Frontal cortex (tissue), 4 donors: ENCODE measurements around the gene WDTC1. TPM values are rescaled to one million over a fixed set of nuclear protein-coding genes. Genes with fewer than 3 reads are reported as not detected.
"Not testable (repeated sequence)": the region's sequence is repeated elsewhere in the genome, so short reads cannot be mapped to it uniquely, and the experiment has no call there.

ENCODE experiments used
- DNase-seq, 2 donors: peaks; one replicate each; pipeline ENCODE4 v3.0.0; 2012; ENCODE audit warnings: low spot score in 2 of 2
- FAIRE-seq: peaks from 2 replicates; lab custom pipeline; 2012; peaks lifted over from hg19 to GRCh38; lab: Jason Lieb, UNC
- total RNA-seq: library from RNA; depleted of rRNA; stranded (reverse); fragments of >200 nt; gene quantifications from one replicate; pipeline ENCODE4 v1.2.3, GENCODE V29; 2014
- donor health status: control.
- donor health status: control.
- donor health status: control.

WDTC1 gene, protein sequence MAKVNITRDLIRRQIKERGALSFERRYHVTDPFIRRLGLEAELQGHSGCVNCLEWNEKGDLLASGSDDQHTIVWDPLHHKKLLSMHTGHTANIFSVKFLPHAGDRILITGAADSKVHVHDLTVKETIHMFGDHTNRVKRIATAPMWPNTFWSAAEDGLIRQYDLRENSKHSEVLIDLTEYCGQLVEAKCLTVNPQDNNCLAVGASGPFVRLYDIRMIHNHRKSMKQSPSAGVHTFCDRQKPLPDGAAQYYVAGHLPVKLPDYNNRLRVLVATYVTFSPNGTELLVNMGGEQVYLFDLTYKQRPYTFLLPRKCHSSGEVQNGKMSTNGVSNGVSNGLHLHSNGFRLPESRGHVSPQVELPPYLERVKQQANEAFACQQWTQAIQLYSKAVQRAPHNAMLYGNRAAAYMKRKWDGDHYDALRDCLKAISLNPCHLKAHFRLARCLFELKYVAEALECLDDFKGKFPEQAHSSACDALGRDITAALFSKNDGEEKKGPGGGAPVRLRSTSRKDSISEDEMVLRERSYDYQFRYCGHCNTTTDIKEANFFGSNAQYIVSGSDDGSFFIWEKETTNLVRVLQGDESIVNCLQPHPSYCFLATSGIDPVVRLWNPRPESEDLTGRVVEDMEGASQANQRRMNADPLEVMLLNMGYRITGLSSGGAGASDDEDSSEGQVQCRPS
- total RNA-seq: 15.5 TPM

DNA sequence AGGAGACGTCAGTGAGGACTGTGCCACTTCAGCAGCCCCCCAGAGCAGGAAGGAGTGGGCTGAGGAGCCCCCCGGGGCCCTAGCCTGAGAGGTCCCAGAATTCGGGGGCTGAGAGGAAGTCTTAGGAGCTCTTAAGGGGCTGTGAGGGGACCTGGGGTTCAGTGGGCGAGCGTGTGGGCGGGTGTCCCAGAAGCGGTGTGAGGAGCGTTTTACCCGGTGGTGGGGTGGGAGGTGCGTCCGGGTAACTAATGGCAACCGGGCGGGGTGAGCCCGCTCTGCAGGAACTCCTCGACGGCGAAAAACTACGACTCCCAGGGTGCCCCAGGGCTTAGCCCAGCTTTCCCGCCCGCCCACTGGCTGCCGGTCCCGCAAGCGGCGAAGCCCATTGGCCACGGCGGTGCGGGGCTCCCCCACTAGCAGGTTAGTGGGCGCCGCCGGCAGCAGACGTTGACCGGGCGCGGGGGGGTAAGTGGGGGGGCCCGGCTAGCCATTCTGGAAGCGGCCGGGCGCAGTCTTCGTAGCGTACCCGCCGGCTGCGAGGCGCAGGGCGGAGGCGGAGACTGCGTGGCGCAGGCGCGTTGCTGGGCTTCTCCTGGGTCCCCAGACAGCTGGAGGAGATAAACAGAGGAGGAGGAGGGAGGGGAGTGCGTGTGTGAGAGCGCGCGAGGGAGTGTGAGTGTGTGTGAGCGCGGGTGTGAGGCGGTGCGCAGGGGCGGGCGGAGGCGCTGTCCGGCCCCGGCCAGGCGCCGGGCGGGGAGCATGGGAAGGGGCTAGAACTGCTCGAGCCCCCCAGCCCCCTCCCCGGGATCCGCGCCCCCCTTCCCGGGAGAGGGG lies at the start of gene WDTC1:
WDTC1 (plus strand) TSS at position 584 of the 834 bp plus-strand sequence. CDS start 26,423 bp downstream, outside the sequence.
- FAIRE-seq: no peak
- DNase-seq: peak; percentile 89 to 95

DNA sequence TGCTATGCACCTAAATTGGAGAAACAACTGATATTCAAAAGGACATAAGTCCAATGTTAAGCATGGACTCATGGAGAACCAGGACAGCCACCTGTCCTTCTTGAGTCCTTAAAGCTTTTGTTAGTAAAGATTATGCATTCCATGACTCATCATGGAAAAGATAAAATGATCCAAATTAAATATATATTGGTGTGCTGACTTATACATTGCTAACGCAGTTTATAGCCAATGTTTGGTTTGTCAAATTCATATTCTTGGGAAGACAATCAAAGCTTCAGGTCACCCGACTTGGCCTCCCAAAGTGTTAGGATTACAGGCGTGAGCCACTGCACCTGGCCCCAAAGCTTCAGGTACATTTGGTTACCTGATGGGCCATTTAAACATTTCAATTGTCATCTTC lies 49.8 kb upstream of the WDTC1 start:
- not testable (repeated sequence) for FAIRE-seq, DNase-seq

DNA sequence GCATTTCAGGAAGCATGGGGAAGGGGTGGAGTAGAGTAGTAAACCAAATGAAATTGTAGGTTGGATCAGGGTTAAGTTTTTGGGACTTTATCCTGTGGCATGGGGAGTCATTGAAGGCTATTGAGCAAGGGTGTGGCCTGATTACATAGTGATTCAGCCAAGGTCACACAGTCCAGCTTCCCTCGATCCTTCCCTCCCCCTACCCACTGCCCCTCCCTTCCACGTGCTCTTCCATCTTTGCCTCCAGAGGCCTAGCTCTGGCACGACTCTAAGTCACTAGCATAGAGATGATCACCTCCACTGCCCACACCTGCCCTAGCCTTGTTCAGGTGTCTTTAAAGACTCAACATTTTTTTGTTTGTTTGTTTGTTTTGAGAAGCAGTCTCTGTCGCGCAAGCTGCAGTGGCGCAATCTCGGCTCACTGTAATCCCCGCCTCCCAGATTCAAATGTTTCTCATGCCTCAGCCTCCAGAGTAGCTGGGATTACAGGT lies 42.3 kb upstream of the WDTC1 start:
- FAIRE-seq (no peak), DNase-seq (no peak)

DNA sequence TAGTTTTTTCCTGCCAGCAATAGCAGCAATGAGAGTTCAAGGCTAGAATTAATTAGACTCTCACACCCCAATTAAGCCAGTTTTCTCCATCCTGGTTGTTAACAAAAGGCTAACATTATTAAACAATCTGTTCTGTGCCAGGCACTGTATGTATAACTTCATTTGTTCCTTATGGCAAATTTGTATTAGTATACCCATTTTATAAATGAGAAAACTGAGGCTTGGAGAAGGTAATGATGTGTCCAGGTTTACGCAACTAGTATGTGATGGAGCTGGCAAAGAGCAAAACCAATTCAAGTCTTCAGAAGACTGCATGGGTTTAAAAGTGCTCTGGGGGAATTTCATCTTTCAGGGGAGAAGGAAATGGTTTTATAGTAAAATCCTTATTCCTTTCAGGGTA lies 41.2 kb upstream of the WDTC1 start:
- FAIRE-seq: no peak
- DNase-seq: no peak

DNA sequence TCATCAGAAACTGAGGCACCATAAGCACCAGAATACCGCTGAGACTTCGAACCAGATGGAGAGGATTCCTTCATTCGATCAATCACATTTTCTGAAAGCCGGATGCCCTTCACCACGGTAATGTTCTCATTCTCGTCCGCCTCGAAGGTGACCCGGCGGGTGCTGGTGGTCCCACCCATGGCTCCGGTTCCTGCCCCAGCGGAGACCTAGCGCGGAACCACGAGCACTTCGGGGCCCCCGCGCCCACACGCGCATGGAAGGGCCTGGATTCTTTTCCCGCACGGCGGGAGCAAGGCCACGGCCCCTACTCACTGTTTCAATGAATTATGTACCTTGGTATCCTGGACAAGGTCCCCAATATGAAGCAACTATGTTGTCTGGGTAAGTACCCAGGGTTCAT lies 33.1 kb upstream of the WDTC1 start:
- FAIRE-seq: no peak
- no peak for DNase-seq

DNA sequence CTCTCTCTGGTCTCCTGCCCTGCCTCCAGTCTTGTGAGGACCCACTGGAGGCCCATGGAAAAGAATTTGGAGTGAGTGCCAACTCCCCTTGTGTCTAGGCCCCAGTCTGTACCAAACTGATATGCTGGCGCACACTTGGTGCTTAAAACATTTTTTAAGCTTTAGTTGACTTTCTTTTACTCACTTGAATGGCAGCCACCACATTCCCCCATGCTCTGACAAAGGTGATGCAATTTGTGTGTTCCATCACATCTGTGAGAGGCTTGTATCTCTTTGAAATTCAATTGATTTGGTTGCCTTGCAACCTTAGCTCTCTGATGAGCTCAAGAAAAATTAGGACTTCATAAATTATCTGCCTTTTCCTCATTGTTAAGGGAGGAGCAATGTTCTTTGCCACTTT lies 30.5 kb upstream of the WDTC1 start:
- no peak for FAIRE-seq

DNA sequence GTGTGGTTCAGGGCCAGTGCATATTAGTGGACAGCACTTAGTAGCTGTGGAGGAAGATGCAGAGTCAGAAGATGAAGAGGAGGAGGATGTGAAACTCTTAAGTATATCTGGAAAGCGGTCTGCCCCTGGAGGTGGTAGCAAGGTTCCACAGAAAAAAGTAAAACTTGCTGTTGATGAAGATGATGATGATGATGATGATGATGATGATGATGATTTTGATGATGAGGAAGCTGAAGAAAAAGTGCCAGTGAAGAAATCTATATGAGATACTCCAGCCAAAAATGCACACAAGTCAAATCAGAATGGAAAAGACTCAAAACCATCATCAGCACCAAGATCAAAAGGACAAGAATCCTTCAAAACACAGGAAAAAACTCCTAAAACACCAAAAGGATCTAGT lies 27.2 kb upstream of the WDTC1 start:
- not testable (repeated sequence) for FAIRE-seq, DNase-seq

More for the DNA sequence above, 30.5 kb upstream of the WDTC1 start:
- no peak for DNase-seq

DNA sequence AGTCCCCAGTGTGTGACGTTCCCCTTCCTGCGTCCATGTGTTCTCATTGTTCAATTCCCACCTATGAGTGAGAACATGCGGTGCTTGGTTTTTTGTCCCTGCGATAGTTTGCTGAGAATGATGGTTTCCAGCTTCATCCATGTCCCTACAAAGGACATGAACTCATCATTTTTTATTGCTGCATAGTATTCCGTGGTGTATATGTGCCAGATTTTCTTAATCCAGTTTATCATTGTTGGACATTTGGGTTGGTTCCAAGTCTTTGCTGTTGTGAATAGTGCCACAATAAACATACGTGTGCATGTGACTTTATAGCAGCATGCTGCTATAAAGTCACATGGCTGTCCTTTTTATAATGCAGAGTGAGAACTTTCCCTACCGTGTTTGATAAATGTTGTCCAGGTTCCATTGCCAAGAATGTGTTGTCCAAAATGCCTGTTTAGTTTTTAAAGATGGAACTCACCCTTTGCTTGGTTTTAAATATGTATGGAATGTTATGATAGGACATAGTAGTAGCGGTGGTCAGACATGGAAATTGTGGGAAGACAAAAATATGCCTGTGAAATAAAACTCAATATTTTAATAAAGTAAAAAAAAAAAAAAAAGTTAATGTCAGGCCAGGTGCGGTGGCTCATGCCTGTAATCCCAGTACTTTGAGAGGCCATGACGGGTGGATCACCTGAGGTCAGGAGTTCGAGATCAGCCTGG lies 26.1 kb upstream of the WDTC1 start:
- DNase-seq, FAIRE-seq: not testable (repeated sequence)

DNA sequence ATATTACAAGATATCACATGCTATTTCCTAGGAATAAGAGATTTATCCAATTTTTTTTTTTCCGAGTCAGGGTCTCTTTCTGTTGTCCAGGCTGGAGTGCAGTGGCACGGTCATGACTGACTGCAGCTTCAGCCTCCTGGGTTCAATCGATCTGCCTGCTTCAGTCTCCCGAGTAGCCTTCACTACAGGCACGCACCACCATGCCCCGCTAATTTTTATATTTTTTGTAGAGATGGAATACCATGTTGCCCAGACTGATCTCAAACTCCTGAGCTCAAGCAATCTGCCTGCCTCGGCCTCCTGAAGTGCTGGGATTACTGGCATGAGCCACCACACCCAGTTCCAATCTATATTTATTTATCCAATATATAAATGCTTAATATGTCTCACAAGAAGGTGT lies 18.0 kb upstream of the WDTC1 start:
- FAIRE-seq (no peak), DNase-seq (no peak)

DNA sequence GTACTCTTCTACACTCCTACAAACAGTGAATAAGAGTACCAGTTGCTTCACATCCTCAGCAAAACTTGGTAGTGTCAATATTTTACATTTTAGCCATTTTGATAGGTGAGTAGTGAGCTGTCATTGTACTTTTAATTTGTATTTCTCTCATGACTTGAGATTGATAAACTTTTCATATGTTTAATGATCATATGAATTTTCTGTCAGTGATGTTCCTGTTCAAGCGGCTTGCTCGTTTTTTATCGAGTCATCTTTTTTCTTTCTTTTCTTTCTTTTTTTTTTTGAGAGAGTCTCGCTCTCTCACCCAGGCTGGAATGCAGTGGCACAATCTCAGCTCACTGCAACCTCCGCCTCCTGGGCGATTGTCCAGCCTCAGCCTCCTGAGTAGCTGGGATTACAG lies 17.0 kb upstream of the WDTC1 start:
- no peak for DNase-seq
- no peak for FAIRE-seq

DNA sequence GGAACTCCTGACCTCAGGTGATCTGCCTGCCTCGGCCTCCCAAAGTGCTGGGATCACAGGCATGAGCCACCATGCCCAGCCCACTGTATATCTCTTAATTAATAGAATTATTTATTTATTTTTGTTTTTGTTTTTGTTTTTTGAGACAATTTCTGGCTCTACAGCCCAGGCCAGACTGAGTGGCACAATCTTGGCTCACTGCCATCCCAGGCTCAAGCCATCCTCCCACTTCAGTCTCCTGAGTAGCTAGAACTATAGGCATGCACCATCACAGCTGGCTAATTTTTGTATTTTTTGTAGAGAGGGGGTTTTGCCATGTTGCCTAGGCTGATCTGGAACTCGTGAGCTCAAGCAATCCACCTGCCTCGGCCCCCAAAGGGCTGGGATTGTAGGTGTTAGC lies 15.7 kb upstream of the WDTC1 start:
- FAIRE-seq: no peak
- no peak for DNase-seq

DNA sequence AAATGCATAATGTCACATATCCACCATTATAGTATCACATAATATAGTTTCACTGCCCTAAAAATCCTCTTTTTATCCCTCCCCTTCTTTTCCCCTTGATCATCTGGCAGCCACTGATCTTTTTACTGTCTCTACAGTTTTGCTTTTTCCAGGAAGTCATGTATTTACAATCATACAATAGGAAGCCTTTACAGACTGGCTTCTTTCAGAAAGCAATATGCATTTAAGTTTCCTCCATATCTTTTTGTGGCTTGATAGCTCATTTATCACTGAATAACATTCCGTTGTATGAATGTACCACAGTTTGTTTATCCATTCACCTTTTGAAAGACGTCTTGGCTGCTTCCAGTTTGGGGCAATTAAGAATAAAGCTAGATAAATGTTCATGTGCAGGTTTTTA lies 14.3 kb upstream of the WDTC1 start:
- FAIRE-seq (no peak), DNase-seq (no peak)

DNA sequence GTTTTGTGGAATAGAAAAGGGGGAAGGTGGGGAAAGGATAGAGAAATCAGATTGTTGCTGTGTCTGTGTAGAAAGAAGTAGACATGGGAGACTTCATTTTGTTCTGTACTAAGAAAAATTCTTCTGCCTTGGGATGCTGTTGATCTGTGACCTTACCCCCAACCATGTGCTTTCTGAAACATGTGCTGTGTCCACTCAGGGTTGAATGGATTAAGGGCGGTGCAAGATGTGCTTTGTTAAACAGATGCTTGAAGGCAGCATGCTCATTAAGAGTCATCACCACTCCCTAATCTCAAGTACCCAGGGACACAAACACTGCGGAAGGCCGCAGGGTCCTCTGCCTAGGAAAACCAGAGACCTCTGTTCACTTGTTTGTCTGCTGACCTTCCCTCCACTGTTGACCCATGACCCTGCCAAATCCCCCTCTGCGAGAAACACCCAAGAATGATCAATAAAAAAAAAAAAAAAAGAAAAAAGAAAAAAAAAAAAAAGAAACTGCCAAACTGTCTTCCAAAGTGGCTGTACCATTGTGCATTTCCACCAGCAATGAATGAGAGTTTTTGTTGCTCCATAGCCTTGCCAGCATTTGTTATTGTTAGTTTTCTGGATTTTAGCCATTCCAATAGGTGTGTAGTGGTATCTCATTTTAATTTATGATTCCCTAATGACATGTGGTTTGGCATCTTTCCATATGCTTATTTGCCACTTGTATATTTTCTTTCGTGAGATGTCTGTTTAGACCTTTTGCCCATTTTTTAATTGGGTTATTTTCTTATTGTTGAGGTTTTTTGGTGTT lies 13.5 kb upstream of the WDTC1 start:
- FAIRE-seq, DNase-seq: not testable (repeated sequence)

DNA sequence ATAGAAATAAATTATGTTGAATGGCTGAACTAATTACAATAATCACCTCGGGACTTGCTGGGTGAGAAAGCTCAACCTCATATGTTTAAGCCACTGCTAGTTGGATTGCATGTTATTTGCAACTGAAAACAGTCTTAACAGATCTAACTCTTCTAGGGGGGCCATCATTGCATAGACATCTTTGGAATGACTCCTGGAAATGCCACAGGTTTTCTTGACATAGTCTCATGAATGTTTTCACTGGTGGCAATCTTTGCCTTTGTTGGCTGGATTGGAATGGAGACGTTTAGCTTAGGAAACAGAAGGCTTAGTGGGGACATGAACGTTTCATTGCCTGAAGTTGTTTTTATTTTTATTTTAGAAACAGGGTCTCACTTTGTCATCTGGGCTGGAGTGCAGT lies 8.8 kb upstream of the WDTC1 start:
- FAIRE-seq (no peak), DNase-seq (no peak)

DNA sequence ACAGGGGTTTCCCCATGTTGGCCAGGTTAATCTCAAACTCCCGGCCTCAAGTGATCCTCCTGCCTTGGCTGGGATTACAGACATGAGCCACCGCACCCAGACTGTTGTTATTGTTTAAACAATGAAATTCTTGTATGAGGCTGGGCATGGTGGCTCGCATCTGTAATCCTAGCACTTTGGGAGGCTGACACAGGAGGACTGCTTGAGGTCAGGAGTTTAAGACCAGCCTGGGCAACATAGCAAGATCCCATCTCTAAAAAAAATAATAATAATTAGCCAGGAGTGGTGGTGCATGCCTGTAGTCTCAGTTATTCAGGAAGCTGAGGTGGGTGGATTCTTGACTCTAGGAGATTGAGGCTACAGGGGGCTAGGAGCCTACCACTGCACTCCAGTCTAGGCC lies 6.7 kb upstream of the WDTC1 start:
- FAIRE-seq: no peak
- no peak for DNase-seq

DNA sequence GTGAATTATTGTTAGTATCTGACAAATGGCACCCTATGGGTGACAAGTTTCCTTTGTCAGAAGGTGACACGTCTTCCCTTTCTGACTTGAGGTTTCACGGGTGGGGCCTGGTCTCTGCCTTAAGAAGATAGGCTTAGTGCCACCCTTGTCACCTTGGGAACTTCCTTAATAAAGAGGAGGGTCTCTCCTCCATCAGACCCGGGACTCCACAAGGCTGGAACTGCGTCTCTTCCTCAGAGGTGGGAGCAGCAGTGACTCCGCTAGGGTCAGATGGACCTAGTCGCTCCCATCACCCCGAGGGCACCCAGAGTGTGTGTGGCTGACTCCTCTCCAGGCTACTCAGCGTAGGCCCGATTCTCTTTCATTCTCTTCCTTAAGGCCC lies 774 bp upstream of the WDTC1 start:
- FAIRE-seq (no peak), DNase-seq (no peak)

DNA sequence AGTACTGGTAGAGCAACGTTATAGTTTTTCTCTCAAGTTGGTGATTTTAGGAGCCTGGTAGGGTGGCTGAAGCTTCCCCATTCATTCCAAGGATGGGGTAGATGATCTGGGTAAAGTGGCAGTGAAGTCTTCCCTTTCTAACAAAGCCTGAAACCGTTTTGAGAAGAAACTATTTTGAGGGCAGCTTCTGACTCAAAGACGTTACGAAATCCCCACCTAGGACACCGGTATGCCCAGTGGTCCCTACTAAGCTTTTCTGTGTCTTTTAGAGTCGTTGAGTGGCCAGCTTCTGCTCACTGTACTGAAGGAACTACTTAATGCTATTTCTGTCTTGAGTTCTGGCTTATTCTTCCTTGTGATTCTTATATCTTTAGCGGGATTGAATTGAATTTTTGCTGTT lies 1.4 kb downstream of the WDTC1 start:
- DNase-seq (no peak), FAIRE-seq (no peak)

DNA sequence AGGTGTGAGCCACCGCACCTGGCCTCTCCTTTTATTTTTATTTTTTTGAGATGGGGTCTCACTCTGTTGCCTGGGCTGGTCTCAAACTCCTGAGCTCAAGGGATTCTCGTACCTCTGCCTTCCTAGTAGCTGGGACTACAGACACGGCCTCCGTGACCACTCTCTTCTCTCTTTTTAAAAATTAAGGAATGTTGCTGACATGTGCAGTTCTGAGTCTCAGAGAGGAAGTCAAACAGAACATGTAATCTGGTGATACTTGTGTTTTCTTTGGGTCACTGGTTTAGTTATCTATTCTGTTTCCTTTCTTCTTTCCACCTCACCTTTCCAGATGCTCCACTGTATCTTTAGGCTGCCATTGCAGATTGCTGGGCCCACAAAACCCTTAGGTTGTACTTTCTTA lies 2.7 kb downstream of the WDTC1 start:
- DNase-seq (no peak), FAIRE-seq (no peak)

DNA sequence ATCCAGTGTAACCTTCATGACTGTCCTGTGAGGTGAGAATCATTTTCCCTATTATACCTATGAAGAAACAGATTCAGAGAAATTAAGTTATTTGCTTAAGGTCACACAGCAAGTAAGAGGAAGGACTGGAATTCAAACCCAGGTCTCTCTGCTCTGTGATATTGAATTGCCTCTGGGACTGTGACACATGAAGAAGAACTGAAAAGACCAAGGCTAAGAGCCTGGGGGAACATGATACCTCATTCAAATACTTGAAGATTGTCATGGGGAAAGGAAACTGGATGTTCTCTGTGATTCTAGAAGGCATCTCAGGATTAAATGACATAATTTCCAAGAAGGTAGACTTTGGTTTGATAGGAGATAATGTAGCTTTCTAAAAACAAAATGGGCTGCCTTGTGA lies 3.6 kb downstream of the WDTC1 start:
- FAIRE-seq (no peak), DNase-seq (no peak)
